Measurements from ENCODE around the gene ZSCAN16.

DNA sequence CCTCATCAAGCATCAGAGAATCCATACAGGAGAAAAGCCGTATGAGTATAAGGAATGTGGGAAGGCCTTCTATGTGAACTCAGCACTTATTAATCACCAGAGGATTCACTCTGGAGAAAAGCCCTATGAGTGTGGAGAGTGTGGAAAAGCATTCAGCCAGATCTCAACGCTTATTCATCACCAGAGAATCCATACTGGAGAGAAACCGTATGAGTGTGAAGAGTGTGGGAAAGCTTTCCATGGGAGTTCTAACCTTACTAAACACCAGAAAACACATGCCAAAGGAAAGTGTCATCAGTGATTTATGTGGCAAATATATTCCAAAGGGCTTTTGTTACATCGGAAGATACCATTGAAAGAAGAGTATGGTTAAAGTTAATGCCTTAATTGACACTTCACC, 42.7 kb downstream of the ZSCAN16 start:
- TF ChIP-seq, protein P1, sequence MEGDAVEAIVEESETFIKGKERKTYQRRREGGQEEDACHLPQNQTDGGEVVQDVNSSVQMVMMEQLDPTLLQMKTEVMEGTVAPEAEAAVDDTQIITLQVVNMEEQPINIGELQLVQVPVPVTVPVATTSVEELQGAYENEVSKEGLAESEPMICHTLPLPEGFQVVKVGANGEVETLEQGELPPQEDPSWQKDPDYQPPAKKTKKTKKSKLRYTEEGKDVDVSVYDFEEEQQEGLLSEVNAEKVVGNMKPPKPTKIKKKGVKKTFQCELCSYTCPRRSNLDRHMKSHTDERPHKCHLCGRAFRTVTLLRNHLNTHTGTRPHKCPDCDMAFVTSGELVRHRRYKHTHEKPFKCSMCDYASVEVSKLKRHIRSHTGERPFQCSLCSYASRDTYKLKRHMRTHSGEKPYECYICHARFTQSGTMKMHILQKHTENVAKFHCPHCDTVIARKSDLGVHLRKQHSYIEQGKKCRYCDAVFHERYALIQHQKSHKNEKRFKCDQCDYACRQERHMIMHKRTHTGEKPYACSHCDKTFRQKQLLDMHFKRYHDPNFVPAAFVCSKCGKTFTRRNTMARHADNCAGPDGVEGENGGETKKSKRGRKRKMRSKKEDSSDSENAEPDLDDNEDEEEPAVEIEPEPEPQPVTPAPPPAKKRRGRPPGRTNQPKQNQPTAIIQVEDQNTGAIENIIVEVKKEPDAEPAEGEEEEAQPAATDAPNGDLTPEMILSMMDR (conservative IDR thresholded peaks at IDR 0.05 in 1 of 2, IDR thresholded peaks at IDR 0.05 in 1 of 2; ENCODE audit: extremely low read depth in 1 of 2, insufficient read depth in 1 of 2, low read depth in 1 of 2, low read length in 2 of 2) = no peak
- no peak for TF ChIP-seq EZH2 (IDR thresholded peaks at IDR 0.05; ENCODE audit: borderline replicate concordance, low read length)

Data from mammary epithelial cell (primary cell).